HG02763 (cell line): ENCODE measurements around the gene EML1.

Experiments
- ATAC-seq: cut with Tn5 transposase; IDR thresholded peaks from one replicate; pipeline ENCODE4 v1.9.1; 2021; ENCODE audit warnings: mild to moderate bottlenecking, moderate library complexity; ENCODE audit not compliant: unreplicated experiment

Gene EML1

DNA sequence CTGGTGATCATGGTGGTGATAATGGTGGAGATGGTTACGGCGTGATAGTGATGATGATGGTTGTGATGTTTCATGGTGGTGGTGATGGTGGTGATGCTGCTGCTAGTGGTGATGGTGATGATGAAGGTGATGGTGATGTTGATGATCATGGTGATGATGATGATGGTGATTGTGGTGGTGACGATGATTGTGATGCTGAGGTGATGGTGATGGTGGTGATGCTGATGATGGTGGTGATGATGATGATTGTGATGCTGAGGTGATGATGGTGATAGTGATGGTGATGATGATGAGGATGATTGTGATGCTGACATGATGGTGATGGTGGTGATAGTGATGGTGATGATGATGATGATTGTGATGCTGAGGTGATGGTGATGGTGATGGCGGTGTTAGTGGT, 158.8 kb downstream of the EML1 start:
- ATAC-seq, result no peak

DNA sequence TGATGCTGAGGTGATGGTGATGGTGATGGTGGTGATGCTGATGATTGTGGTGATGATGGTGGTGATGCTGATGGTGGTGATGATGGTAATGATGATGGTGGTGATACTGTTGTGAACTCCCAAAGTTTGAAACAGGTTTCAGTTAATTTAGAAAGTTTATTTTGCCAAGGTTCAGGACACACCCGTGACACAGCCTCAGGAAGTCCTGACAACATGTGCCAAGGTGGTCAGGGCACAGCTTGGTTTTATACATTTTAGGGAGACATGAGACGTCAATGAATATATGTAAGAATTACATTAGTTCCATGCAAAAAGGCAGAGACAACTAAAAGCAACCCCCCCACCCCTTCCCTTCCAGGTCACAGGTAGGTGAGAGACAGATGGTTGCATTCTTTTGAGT, 159.2 kb downstream of the EML1 start:
- ATAC-seq, result no peak

DNA sequence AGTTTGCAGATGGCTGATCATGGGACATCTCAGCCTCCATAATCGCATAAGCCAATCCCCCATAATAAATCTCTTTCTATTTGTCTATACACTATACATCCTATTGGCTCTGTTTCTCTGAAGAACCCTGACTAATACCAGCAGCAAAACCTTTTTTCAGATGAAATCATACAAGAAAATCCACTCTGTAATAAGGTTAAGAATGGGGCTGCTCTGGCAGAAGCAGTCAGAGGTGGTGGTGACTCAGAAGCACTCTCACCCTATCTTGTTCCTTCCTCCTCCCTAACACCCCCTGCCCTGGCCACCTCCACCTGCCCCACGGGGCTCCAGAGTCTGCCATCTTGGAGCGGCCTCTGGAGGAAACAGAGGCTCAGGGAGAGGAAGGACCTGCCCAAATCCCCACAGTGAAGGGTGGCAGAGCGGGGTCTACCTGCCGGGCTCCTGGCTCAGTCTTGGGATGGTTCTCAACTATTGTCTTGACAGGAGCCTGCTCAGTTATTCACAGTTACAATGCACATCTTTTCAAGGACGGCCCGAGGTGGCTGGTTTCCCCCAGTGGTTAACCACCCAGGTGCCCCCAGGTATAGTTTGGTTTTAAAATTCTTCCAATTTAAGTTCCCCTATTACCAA, 162.7 kb downstream of the EML1 start:
- ATAC-seq, result no peak

DNA sequence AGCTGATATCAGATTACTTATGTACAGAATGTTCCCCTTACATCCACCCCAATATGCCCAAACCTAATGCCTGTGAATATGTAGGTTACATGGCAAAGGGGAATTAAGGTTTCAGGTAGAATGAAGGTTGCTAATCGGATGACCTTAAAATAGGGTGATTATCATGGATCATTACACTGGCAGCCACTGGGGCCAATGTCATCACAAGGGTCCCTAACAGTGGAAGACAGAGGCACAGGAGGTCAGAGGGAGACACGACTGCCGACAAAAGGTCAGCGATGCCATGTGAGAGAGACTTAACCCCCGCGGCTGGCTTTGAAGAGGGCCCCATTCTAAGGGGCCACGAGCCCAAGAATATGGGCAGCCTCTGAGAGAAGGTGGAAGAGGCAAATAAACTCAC, 165.2 kb downstream of the EML1 start:
- no peak for ATAC-seq

DNA sequence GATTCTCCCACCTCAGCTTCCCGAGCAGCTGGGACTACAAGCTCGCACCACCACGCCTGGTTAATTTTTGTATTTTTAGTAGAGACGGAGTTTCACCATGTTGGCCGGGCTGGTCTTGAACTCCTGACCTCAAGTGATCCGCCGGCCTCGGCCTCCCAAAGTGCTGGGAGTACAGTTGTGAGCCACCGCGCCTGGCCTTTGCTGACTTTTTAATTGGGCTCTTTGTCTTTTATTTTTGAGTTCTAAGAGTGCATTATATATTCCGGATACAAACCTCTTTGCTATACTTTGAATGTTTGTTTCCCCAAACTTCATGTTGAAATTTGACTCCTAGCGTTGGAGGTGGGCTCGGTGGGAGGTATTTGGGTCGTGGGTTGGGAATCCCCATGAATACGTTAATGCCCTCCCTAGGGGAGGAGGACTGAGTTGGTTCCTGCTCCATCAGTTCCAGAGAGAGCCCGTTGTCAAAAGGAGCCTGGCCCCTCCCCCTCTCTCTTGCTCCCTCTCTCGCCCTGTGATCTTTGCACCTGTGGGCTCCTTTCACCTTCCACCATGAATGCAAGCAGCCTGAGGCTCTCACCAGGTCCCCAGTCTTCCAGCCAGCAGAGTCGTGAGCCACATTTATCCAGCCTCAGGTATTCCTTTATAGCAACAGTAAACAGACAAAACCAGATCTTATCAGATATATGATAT, 168.8 kb downstream of the EML1 start:
- no peak for ATAC-seq

DNA sequence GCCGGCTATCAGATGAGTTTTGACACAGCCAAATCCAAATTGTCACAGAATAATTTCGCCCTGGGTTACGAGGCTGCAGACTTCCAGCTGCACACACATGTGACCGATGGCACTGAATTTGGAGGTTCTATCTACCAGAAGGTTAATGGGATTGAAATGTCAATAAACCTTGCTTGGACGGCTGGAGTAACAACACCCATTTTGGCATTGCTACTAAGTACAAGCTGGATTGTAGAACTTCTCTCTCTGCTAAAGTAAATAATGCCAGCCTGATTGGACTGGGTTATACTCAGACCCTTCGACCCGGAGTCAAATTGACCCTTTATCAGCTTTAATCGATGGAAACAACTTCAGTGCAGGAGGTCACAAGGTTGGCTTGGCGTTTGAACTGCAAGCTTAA, 171.8 kb downstream of the EML1 start:
- no peak for ATAC-seq

DNA sequence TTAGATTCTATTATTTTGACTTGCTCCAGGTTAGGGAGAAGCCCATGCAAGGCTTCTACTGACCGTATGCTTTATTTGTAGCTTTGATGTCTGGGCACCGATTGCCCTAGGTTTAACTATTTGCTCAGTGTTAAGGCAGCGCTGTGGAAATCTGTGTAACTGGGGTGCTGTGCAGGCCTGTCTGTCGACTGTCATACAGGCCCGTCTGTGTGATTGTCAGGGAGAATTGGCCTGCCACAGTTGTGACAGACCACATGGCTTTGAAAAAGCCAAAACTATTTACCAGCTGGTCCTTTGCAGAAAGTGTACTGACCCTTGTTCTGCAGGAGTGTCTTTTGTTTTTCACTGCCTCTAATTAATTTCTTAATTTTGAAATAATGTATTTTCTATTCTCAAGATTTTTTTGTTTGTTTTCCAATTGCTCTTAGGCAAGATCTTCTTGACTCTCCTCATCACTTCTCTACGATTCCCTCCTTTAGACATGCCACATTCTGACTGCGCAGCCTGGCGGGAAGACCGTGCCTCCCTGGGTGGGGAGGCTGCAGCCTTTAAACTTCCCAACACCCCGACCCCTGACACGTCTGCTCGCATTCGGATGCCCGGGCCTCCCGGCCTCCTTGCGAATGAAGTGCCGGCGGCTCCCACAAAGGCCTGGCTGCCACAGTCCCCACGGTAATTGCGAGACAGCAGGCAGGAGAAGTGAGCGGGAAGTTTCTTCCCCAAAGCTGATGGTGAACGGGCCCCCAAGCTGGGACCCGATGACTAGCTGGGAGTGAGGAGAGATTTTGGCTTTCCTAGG, 173.0 kb downstream of the EML1 start:
- ATAC-seq, result no peak

DNA sequence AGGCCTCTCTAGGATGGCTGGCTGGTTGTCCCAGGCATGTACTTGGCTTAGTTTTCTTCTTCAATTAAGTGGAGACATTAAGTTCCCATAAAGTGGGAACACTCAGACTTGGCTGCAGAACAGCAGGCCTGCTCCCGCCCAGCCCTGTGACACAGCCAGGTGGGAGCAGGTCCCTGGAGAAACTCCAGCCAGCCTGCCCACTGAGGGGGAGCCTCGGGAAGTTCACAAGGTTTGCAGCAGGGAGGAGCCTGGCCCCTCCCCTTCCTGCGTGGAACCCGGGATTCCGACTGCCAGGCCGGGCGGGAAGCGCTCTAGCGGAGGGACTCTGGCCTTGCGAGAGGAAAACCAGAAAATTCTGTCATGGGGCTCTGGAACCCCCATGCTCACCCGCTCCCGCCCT, 173.7 kb downstream of the EML1 start:
- no peak for ATAC-seq

DNA sequence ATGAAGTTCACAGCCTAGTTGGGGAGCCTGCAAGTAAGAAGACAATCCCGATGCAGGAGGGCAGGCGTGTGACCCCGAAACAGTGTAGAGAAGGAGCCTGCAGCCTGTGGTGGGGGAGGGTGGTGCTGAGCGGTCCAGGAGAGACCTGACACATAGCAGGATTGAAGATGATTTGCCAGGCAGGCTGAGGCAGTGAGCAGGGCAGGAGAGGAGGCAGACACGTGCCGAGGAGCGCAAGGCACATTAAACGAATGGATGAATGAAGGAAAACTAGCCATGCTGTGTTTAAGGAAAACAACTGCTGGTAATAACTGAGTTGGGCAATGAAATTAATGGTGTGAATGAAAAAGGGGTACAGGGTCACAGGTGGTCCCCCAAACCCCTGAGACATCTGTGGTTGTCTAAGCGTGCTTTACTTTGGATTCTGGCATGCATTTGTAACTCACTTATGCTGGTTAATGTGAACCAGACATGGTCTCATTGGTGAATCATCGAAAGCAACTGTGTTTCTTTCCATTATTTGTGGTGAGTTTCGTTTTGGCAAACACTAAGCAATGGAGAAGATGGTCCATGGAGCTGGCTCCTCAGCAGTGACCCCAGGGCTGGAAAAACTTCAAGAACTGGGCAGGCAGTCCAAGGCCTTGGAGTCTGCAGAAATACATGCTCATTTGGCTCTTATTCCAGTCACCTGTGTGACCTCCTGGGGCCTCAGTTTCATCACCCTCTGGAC, 175.1 kb downstream of the EML1 start:
- no peak for ATAC-seq

DNA sequence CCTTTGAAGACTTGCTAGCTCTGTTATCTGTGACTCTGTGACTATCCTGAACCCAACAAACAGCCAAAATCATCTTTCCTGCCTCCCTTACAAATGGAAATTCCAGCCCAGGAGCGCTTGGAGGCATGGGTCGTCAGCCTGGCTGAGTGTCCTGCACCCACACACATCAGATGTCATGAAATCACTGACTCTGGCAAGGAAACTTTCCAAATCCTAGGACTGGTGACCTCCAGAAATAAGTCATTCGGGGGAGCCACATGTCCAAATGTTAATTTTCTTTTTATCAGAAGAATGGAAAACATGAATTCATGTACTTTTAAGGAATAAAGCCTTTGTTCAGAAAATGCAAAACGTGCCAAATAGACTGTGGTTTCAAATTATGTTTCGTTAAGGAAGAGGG, 175.7 kb downstream of the EML1 start:
- ATAC-seq, result no peak

DNA sequence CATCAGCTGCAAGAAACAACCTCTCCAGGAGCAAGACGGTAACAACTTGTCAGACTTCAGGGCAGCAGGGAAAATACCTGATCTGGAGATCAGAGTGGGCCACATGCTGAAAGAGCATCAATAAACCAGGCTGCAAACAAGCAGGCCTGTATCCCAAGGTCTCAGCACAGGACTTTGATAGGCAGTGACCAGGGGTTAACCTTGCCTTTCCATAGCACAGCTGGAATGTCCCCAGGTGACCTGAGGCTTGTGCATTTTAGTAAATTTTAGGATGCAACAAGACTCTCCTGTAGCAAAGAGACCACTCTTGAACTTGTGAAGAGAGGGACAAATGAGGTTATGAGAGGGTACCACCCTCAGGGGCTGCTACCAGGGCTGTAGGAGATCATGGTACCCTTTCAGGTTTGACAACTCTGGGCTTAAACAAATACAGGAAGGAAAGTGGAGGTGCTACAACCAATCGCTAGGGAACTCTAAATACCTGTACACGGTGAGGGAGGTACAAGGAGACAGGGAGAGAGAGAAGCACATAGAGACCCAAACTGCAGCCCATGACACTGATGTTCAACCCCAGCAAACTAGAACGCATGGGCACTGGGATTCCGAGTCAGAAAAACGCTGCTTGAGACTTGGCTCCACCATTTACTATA, 176.6 kb downstream of the EML1 start:
- no peak for ATAC-seq

DNA sequence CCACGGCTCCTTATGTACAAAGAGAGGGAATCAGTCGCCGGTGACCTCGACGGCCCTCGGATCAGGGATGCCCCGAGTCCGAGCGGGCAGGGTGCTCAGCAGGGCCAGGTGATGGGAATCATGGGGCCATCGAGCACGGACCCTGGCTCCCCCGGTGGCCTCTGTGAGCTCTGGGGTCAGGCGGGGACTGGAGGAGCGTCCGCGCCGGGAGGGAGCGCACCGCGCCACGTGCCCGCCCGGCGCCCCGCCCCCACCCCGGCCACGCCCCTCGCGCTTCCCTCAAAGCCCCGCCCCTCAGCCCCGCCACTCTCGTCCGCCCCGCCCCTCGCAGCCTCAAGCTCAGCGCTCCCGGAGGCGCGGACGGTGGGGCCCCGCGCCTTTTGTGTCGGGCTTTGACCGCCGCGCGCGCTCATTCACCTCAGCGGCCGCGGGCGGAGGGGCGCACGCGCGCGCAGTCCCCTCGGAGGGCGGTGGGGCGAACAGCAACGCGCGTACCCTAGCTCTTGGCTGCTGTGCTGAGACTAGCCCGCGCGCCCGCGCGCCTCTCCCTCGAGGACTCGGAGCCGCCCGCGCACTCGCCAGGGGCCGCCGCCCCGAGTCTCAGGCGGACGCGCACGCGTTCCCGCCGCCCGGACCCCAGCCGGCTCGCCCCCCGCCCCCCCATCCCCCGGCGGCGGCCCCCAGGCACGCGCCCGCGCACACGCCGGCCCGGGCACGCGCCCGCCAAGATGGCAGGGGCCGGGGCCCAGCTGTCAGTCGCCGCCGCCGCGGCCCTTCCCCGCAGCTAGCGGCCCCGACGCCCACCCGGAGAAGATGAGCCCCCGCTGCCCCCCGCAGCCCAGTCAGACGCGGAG, 178.1 kb downstream of the EML1 start:
- peak; percentile 48 for ATAC-seq

DNA sequence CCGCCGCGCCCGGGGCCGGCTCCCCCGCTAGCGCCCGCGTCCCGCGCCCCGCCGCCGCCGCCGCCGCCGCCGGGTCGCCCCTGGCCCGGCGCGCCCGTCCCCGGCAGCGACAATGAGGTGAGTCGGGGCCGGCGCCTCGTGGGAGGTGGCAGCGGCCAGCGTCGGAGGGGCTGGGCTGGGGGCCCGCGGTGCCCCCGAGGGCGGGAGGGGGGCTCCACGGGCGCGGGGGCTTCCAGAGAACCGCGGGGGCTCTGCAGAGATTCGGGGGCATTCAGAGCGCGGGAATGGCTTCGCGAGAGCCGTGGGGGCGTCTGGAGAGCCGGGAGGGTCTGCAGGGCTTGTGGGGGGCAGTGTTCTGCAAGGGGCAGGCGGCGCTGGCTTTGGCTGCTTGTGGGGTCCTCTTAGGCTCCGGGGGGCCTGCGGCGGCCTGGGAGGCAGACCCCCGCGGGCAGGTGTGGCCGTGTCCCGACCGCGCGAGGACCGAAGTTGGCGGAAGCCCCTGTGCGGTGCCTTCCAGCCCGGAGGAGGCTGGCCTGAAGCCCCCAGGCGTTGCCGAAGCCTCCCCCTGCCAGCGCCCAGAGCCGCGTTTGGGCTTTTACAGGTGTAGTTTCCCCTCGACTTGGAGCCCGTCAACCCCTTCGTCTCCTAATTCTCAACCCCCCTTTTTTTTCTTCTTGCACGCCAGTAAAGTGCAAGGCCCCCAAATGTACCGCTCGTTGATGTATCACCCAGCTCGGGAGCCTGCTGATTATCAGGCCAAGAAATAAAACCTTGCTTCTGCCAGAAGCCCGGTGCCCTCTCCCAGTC, 178.9 kb downstream of the EML1 start:
- peak; percentile 18 for ATAC-seq

DNA sequence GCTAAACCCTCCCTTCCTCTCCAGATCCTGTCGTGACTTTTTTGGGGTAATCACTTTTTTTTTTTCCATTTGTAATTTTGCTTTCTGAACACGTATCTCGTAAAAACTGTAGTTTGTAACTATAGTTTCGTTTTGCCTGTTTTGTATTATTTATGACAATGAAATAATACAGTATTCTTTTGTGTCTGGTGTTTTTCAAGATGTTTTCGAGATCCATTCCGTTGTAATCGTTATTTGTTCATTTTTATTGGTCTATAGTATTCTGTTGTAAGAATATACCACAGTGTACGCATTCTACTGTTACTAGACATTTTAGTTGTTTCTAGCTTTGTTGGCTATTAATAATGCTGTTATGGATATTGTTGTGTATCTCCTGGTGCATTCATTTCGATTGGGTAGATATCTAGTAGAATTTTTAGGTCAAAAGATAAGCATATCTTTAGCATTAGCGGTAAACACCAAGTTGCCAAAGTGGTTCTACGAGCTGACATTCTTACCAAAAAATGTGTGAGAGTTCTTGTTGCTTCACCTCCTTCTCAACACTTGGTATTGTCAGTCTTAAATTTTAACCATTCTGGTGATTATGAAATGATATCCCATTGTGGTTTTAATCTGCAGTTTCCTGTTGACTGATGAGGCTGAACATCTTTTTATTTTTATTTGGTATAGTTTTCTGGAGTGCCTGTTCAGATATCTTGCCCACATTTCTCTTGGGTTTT, 179.7 kb downstream of the EML1 start:
- no peak for ATAC-seq

DNA sequence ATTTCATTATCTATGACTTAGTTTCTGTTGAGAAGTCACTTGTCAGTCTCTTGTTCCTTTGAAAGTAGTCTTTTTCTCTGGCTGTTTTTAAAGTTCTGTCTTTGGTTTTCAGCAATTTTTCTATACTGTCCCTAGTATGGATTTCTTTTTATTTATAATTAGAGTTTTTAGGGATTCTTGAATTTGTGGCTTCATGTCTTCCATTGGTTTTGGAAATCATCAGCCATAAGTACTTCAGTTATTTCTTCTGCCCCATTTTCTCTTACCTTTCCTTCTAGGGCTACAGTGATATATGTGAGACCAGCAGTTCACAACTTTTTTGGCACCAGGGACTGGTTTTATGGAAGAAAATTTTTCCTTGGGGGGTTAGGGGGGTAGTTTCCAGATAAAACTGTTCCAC, 182.0 kb downstream of the EML1 start:
- ATAC-seq, result no peak

DNA sequence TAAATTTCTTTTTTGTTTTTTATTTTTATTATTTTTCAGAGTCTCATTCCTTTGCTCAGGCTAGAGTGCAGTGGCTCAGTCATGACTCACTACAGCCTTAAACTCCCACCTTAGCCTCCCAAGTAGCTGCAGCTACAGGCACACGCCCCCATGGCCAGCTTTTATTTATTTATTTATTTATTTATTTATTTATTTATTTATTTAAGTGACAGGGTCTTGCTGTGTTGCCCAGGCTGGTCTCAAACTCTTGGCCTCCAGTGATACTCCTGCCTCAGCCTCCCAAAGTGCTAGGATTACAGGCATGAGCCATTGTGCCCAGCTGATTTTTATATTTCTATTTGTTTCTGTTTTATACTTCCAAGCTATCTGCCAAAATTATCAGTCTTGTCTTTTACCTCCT, 182.8 kb downstream of the EML1 start:
- ATAC-seq, result no peak

DNA sequence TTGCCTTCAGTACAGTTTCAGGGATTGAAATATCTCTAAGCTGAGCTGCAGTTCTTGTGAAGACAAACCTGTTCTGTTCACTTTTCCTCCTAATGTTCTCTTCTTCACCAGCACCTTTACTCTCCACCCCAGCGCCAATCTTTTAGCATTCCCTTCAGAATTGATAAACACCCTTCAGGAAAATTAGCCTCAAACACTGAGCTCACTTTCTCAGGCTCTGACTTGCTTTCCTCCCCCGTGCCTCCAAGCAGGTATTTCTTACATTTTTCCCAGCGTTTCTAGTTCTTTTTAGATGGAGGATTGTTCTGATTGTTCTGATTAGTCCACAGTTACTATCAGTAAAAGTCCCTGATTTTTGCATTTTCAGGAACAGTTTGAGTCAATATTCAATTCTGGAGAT, 183.5 kb downstream of the EML1 start:
- no peak for ATAC-seq

DNA sequence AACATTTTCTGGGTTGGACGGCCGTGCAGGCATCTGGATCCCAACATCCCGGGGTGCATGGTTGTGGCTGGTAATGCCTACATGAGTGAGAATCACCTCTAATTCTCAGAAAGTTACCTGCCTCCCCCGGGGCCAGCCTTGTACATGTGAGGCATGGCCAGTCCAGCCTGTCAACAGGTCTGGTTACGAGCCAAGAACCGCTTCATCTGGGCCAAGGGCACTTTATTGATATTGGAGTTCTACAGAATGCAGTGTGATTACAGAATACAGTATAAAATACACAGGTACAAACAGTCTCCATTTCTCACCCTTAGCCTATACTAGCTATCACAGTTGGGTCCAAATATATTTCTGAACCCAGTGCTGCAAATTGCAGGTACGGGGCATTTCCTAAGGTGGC, 187.1 kb downstream of the EML1 start:
- no peak for ATAC-seq

DNA sequence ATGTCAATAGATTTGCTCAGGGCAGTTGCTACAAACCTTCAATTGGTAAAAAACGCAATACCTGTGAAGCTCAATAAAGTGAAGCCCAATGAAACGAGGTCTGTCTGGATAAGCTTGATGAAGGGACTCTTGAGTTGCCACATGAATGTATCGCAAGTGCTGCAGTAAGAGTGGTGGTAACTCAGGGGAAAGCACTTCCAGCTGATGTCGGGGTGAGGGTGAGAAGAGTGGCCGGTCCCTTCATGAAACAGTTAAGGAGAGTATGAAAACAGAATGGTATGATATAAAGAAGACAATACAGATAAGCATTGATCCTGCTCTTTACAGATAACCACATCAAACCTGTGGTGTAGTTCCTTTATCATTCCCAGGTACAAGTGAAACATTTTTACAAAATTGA, 188.6 kb downstream of the EML1 start:
- ATAC-seq, result no peak
